Measurements from ENCODE around the gene FNIP2.
"Not testable (repeated sequence)": the region's sequence is repeated elsewhere in the genome, so short reads cannot be mapped to it uniquely, and the experiment has no call there.

The FNIP2 gene

GRCh38 chr4:158894826-158895225, 126.0 kb downstream of the FNIP2 start:
- TF ChIP-seq CTCF (IDR thresholded peaks at IDR 0.05; ENCODE audit: low read depth, low read length): no peak

GRCh38 chr4:158895797-158896576, 127.2 kb downstream of the FNIP2 start:
- no peak for TF ChIP-seq CTCF (IDR thresholded peaks at IDR 0.05; ENCODE audit: low read depth, low read length)
- H3K4me3 ChIP-seq (ENCODE audit: low read depth, low read length): no peak overlapping the region

More at GRCh38 chr4:158894826-158895225, 126.0 kb downstream of the FNIP2 start:
- no peak overlapping the region for H3K4me3 ChIP-seq (ENCODE audit: low read depth, low read length)

- not testable (repeated sequence) for H3K4me3 ChIP-seq (ENCODE audit: low read depth, low read length)
Observed at GRCh38 chr4:158896577-158897238, 127.9 kb downstream of the FNIP2 start.

GRCh38 chr4:158900408-158900807, 131.6 kb downstream of the FNIP2 start:
- H3K4me3 ChIP-seq (ENCODE audit: low read depth, low read length): not testable (repeated sequence)

- not testable (repeated sequence) for H3K4me3 ChIP-seq (ENCODE audit: low read depth, low read length)
Observed at GRCh38 chr4:158902280-158903078, 133.7 kb downstream of the FNIP2 start.

- TF ChIP-seq CTCF (IDR thresholded peaks at IDR 0.05; ENCODE audit: low read depth, low read length): no peak
Observed at GRCh38 chr4:158903079-158903456, 134.2 kb downstream of the FNIP2 start.

GRCh38 chr4:158903472-158904043, 134.7 kb downstream of the FNIP2 start:
- no peak for TF ChIP-seq CTCF (IDR thresholded peaks at IDR 0.05; ENCODE audit: low read depth, low read length)
- no peak overlapping the region for H3K4me3 ChIP-seq (ENCODE audit: low read depth, low read length)

More at GRCh38 chr4:158903079-158903456, 134.2 kb downstream of the FNIP2 start:
- H3K4me3 ChIP-seq (ENCODE audit: low read depth, low read length): no peak overlapping the region

- no peak overlapping the region for H3K4me3 ChIP-seq (ENCODE audit: low read depth, low read length)
- no peak for TF ChIP-seq CTCF (IDR thresholded peaks at IDR 0.05; ENCODE audit: low read depth, low read length)
Observed at GRCh38 chr4:158904815-158905214, 136.0 kb downstream of the FNIP2 start.
